Femur (tissue), 1 donor: Measurements from ENCODE around the gene SIX3.
A peak's percentile ranks its signal among the peaks of the same experiment; 100 is the strongest.

Experiments
- DNase-seq: peaks from one replicate; pipeline ENCODE4 v3.0.0-alpha.2; 2017

Gene SIX3

GRCh38 chr2:44944102-44944951, 2.8 kb downstream of the SIX3 start:
- no peak for DNase-seq

- DNase-seq, result no peak
Measured at GRCh38 chr2:44944952-44945612, 3.6 kb downstream of the SIX3 start.

GRCh38 chr2:44945676-44946371, 4.3 kb downstream of the SIX3 start:
- no peak for DNase-seq

- no peak for DNase-seq
Measured at GRCh38 chr2:44946372-44947027, 5.0 kb downstream of the SIX3 start.

GRCh38 chr2:44947028-44947375, 5.5 kb downstream of the SIX3 start:
- DNase-seq, result no peak

- no peak for DNase-seq
Measured at GRCh38 chr2:44948565-44949328, 7.2 kb downstream of the SIX3 start.

- DNase-seq, result peak; percentile 74
Measured at GRCh38 chr2:44949329-44950151, 8.0 kb downstream of the SIX3 start.

- DNase-seq, result no peak
Measured at GRCh38 chr2:44950646-44951045, 9.1 kb downstream of the SIX3 start.

- DNase-seq, result no peak
Measured at GRCh38 chr2:44951124-44951523, 9.6 kb downstream of the SIX3 start.

- DNase-seq, result no peak
Measured at GRCh38 chr2:44951714-44952113, 10.2 kb downstream of the SIX3 start.

- no peak for DNase-seq
Measured at GRCh38 chr2:44952143-44952805, 10.8 kb downstream of the SIX3 start.

- no peak for DNase-seq
Measured at GRCh38 chr2:44952806-44953498, 11.4 kb downstream of the SIX3 start.

GRCh38 chr2:44953499-44953883, 12.0 kb downstream of the SIX3 start:
- DNase-seq, result no peak

- DNase-seq, result no peak
Measured at GRCh38 chr2:44954447-44954888, 13.0 kb downstream of the SIX3 start.

- no peak for DNase-seq
Measured at GRCh38 chr2:44954889-44955592, 13.5 kb downstream of the SIX3 start.

- peak; percentile 85 for DNase-seq
Measured at GRCh38 chr2:44955593-44956392, 14.3 kb downstream of the SIX3 start.

- no peak for DNase-seq
Measured at GRCh38 chr2:44956843-44957242, 15.3 kb downstream of the SIX3 start.

GRCh38 chr2:44957656-44958327, 16.3 kb downstream of the SIX3 start:
- DNase-seq, result no peak
